Dermis microvascular lymphatic vessel endothelial cell (primary cell): Measurements from ENCODE around the gene RTP2. TPM values are rescaled to one million over a fixed set of nuclear protein-coding genes. Genes with fewer than 3 reads are reported as not detected.

ENCODE experiments used
- DNase-seq, 2 donors: peaks; one replicate each; pipeline versions ENCODE4 v3.0.0 to v3.0.0-alpha.2; 2010; ENCODE audit warnings: low read depth in 2 of 2
- total RNA-seq: library from RNA; depleted of rRNA; stranded (reverse); fragments of >200 nt; gene quantifications from 2 replicates; pipeline ENCODE4 v1.2.1, GENCODE V29; 2014

RTP2 gene
- total RNA-seq, 1 donor from 2014 or later, result not detected

DNA sequence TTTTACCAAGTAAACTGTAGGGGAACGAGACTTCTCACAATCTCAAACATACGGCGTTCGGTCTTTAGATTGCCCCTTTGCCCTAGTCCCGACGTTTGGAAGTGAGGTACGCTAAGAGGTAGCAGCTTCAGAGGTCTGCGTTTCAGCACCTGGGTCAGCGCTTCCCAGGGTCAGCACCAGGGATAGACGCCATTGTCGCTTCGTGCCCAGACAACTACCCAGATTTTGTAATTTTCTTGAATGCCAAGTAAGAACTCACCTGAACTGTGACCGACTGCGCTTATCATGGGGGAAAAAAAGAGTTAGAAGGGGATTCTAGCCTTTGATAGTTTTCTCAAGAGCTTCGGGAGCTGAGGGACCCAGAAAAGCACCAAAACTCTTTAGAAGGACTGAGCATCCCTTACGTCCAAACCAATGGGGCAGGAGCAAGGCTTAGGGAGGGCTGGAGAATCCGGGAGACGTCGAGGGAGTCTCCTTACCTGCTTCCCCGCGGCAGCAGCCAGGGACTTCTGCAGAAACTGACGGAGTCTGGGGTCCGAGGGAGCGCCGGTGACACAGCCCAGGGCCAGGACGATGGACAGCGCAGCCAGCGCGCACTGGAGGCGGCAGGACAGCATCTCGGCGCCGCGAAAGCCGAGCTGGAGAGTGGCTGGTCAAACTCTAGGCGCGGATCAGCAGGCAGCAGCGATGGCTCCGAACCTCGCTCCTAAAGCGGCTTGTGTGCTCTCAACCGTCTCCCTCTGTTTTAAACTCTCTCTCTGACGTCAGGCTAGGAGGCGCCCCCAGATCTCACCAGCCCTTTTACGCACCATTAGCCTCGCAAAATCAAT, 32.5 kb downstream of the RTP2 start, which contains the start of gene SST:
SST (minus strand) TSS at position 720 of the 830 bp plus-strand sequence; CDS start at position 617, 103 bp downstream.
- DNase-seq, result peak; percentile 5 to 54

DNA sequence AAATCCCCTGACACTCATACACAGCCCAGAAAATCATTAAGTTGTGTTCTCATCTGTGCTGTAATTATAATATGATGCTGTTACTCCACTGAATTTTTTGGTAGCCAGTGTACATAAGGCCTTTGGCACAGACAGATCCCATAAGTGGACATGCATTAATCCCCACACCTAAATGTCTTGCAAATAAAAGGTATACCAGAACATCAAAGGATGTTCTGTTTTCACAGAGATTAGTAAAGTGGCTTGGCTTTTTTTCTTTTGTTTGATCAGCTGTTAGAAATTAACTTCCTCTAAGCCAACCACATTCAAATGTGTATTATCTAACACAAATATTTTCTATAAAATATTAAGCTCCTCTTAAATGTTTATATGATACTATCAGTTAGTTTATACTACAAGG, 34.8 kb downstream of the RTP2 start:
- no peak for DNase-seq

DNA sequence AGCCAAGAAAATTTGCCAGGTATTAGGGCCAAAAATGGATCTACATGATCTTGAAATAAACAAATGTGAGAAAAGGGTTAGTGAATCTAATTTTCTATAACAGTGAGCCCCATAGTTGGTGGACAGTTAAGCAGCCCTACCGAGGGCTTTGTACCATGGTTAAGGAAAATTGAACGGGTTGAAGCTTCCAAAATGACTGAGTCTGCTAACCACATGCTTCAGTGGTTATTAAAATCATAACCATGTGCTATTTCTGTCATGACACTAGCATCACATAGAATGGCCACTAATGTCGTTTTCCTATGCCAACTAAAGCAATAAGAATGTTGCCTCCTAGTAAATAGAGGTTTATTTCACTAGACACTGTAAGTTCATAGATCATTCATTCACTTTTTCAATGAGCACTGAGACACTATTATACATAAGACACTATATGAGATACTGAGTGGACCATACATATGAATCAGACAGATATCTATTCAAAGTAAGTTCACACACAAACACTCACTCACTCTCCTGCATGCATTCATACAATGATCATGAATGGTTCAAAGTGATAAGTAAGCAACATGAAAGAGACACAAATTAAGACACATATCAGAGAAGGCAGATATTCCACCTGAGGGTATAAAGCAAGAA, 36.5 kb downstream of the RTP2 start:
- DNase-seq, result no peak

DNA sequence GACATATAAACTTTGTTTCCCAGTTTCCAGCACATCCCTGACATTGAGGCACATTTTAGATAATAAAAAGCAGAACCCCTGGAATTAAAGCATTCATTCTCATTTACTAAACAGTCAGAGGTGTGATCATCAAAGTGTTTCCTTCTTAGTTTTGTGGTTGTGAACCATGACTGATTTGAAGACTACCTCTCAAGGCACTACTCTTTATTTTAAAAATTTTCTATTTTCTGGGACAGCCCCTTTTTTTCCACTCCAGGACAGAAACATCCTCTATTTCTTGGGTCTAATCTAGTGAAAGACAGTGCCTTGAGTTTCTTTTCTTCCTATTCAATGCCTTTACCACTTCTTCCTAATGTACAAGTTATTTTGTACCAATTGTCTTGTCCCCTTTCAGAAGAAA, 37.3 kb downstream of the RTP2 start:
- no peak for DNase-seq

DNA sequence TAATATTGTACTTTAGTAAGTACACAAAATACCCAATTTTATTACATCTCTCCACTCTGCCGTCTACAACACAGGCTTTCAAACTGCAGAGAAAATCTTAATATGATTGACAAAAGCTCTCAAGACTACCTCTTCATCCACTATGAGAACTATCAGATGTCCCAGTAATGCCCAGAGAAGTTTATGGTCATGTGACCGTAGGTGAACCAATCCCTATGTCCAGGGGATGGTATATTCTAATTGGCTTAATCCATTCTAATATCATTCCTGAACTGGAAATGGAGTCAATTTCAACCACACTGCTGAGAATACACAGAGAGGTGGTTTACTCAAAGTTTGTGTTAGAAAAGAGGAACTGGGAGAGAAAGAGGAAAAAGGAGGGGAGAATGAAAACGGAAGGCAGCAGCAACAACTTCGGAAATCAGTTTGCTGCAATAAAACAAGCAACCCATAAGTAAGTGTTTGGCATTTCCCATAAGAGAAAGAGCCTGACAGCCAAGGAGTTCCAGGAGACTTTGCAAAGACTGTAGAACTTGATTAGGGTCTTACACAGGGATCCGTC, 39.4 kb downstream of the RTP2 start:
- no peak for DNase-seq

DNA sequence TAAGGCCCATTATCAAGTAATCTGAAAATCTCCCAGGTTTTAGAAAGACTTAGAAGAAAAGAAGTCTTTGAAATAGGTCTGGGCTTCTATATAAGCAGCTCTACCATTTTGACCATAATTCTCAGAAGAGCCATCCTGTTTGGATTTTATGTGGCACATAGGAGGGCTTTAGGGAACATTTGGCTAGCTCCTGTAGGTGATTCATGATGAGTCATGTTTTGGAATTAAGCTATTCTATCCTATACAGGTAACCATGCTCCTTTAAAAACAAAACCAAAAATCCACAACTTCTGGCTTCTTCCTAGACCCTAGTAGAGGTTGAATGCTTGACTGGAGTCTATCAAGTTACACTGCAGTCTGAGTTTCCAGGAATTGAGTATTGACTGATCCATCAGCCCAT, 41.1 kb downstream of the RTP2 start:
- DNase-seq, result no peak

DNA sequence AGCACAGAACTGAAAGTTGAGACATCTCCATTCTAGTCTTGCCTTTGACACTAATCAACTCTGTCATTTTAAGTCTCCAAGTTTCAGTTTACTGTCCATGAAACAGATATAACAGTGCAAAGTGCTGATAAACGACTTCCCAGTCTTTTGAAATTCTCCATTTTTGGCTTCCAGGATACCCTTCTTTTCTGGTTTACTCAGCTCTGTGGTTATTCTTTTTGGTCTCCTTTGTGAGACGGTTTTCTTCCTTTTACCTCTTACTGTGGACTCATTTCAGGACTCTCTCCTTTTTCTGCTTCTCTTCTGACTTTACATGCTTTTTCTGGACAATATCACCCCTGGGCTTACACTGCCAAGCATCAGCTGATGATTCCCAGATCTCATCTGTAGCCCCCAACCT, 51.1 kb downstream of the RTP2 start:
- DNase-seq, result no peak

Other genes with a start within 250 kb of the RTP2 start
- not detected in 2 replicates for gene SST, start 32.2 kb downstream of the RTP2 start, total RNA-seq
- gene BCL6, start 42.9 kb upstream of the RTP2 start, total RNA-seq, result 1.4 and 1.7 TPM in 2 replicates